ENCODE results near the gene AUTS2.
A peak's percentile ranks its signal among the peaks of the same experiment; 100 is the strongest.

GRCh38 chr7:69678494-69679187, 80.4 kb downstream of the AUTS2 start:
- TF ChIP-seq GATA2 (IDR thresholded peaks at IDR 0.05; ENCODE audit: low read depth, low read length) = peak; percentile 45; the same call in 1 of the 2 replicates
- no peak for TF ChIP-seq GATA3 (IDR thresholded peaks at IDR 0.05; ENCODE audit: low read depth, low read length)
